ENCODE data around the gene SMIM44.
"Not testable (repeated sequence)": the region's sequence is repeated elsewhere in the genome, so short reads cannot be mapped to it uniquely, and the experiment has no call there.

Gene SMIM44

DNA sequence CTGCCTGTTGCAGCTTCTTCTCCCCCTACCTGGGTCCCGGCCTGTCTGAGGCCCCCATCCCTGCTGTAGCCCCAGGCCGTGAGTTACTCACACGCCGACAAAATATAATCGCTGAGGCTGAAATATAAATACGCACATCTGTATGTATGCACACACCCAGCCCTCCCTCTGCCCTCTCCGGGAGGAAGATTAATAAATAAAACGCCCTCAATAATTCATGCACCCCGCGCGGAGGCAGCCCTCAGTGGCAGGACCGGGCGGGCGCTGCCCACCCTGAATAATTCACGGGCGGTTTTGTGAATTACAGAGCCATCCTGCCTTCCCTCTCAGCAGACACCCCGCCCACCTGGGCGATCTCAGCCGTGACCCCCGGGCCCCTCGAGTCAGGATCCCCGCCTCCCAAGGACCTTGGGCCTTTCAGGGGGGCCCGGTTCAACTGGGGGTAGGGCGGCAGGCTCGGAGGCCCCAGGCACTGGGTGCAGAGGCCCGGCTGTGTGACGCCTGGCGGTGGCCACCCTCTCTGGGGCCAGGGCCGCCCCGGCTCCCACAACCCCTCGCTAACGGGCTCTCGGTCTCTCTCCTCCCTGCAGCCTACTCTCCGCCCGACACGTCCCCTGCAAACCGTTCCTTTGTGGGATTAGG is 27.2 kb downstream of the SMIM44 start:
- Histone ChIP-seq H3K36me3 (ENCODE audit: insufficient read depth, low read length) (peaks cover 12% of the 10 kb centered on the region; the same call in 1 of the 2 replicates), H3K27ac (ENCODE audit: low read depth, low read length) (no peak overlapping the region), H2AFZ (ENCODE audit: low read length, unreplicated experiment) (no peak overlapping the region), H3K27me3 (ENCODE audit: insufficient read depth, low read length) (no peaks in the 10 kb centered on the region), H3K4me1 (ENCODE audit: control insufficient read depth, insufficient read depth, low read length, unreplicated experiment) (peaks cover 26% of the 10 kb centered on the region), H3K79me2 (ENCODE audit: control insufficient read depth, insufficient read depth, low read length, unreplicated experiment) (peaks cover 5% of the 10 kb centered on the region), H3K4me3 (ENCODE audit: low read depth, low read length) (no peak overlapping the region)

DNA sequence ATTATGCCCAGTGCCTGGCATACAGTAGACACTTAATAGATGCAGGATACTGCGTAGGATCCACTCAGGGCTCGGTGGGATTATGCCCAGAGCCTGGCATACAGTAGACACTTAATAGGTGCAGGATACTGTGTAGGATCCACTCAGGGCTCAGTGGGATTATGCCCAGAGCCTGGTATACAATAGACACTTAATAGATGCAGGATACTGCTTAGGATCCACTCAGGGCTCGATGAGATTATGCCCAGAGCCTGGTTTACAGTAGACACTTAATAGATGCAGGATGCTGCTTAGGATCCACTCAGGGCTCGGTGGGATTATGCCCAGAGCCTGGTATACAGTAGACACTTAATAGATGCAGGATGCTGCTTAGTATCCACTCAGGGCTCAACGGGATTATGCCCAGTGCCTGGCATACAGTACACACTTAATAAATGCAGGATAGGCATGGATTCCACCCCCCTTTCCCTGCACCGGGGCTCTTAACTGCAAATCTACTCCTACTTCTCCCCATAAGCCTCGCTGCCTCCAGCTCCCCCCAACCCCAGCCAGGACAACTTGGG is 27.8 kb downstream of the SMIM44 start:
- Histone ChIP-seq H3K27ac (ENCODE audit: low read depth, low read length) (no peak overlapping the region), H3K4me1 (ENCODE audit: control insufficient read depth, insufficient read depth, low read length, unreplicated experiment) (peaks cover 28% of the 10 kb centered on the region), H3K79me2 (ENCODE audit: control insufficient read depth, insufficient read depth, low read length, unreplicated experiment) (peaks cover 5% of the 10 kb centered on the region), H3K36me3 (ENCODE audit: insufficient read depth, low read length) (peaks cover 12% of the 10 kb centered on the region; the same call in 1 of the 2 replicates), H3K27me3 (ENCODE audit: insufficient read depth, low read length) (no peaks in the 10 kb centered on the region), H2AFZ (ENCODE audit: low read length, unreplicated experiment) (no peak overlapping the region), H3K4me3 (ENCODE audit: low read depth, low read length) (no peak overlapping the region)

DNA sequence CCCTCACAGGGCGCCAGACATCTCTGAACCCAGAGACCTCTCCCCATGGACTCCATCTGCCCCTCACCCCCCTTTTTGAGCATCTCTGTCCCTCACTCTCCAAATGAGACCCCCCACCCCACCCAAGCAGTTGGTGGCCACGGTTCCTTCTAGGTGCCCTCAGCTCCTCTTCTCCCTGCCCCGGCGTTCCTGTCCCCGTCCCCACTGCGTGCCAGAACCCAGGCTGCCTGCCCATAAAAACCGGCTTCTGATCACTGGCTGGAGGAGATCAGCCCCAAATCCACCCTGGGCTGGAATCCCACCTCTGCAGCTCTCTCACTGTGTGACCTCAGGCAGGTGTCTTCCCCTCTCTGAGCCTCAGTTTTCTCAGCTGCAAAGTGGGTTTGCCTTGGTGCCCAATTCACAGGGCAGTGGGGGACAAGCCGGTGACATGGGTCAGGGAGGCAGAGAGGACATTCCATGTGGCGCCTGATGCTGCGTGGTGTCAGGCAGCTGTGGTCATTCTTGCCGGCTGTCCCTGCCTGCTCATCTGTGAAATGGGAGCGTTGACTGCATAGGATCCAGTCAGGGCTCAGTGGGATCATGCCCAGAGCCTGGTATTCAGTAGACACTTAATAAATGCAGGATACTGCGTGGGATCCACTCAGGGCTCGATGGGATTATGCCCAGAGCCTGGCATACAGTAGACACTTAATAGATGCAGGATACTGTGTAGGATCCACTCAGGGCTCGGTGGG is 28.4 kb downstream of the SMIM44 start:
- Histone ChIP-seq H3K79me2 (ENCODE audit: control insufficient read depth, insufficient read depth, low read length, unreplicated experiment) (peaks cover 5% of the 10 kb centered on the region), H3K27ac (ENCODE audit: low read depth, low read length) (no peak overlapping the region), H2AFZ (ENCODE audit: low read length, unreplicated experiment) (no peak overlapping the region), H3K4me1 (ENCODE audit: control insufficient read depth, insufficient read depth, low read length, unreplicated experiment) (peaks cover 28% of the 10 kb centered on the region), H3K4me3 (ENCODE audit: low read depth, low read length) (no peak overlapping the region), H3K36me3 (ENCODE audit: insufficient read depth, low read length) (peaks cover 12% of the 10 kb centered on the region; the same call in 1 of the 2 replicates), H3K27me3 (ENCODE audit: insufficient read depth, low read length) (no peaks in the 10 kb centered on the region)

DNA sequence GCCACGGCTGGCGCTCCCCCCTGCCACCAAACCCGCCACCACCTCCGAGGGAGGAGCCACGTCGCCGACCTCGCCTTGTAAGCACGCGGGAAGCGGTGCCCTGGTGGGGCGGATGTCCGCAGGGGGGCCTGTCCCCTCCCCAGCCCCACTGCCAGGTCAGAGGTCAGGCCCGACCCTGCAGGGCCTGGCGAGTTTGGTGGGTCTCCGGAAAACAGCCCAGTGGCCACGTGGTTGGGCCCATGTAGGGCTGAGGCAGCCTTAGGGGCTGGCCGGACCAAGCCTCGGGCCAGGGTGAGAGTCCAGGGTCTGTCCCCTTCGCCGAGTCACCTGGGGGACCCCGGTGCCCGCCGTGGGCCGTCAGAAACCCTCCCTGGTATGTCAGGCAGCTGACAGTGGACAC is 29.4 kb downstream of the SMIM44 start:
- peaks cover 19% of the 10 kb centered on the region for H3K4me1 ChIP-seq (ENCODE audit: control insufficient read depth, insufficient read depth, low read length, unreplicated experiment)
- no peaks in the 10 kb centered on the region for H3K27me3 ChIP-seq (ENCODE audit: insufficient read depth, low read length)
- peaks cover 12% of the 10 kb centered on the region; the same call in 1 of the 2 replicates for H3K36me3 ChIP-seq (ENCODE audit: insufficient read depth, low read length)
- H3K27ac ChIP-seq (ENCODE audit: low read depth, low read length) = no peak overlapping the region
- no peak overlapping the region for H2AFZ ChIP-seq (ENCODE audit: low read length, unreplicated experiment)
- H3K79me2 ChIP-seq (ENCODE audit: control insufficient read depth, insufficient read depth, low read length, unreplicated experiment) = peaks cover 5% of the 10 kb centered on the region
- no peak overlapping the region for H3K4me3 ChIP-seq (ENCODE audit: low read depth, low read length)

DNA sequence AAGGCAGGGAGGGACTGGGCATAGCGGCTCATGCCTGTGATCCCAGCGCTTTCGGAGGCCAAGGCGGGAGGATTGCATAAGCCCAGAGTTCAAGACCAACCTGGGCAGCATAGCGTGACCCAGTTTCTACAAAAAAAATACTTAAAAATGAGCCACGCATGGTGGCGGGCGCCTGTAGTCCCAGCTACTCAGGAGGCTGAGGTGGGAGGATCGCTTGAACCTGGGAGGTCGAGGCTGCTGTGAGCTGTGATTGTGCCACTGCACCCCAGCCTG is 30.4 kb downstream of the SMIM44 start:
- not testable (repeated sequence) for H3K79me2 ChIP-seq (ENCODE audit: control insufficient read depth, insufficient read depth, low read length, unreplicated experiment); H2AFZ ChIP-seq (ENCODE audit: low read length, unreplicated experiment); H3K27me3 ChIP-seq (ENCODE audit: insufficient read depth, low read length); H3K4me3 ChIP-seq (ENCODE audit: low read depth, low read length)
- Histone ChIP-seq H3K4me1 (ENCODE audit: control insufficient read depth, insufficient read depth, low read length, unreplicated experiment) (peaks cover 10% of the 10 kb centered on the region), H3K27ac (ENCODE audit: low read depth, low read length) (0 out of 2 replicates have a peak overlapping the region, but pooled peaks have one; percentile 95), H3K36me3 (ENCODE audit: insufficient read depth, low read length) (peaks cover 12% of the 10 kb centered on the region; the same call in 1 of the 2 replicates)

DNA sequence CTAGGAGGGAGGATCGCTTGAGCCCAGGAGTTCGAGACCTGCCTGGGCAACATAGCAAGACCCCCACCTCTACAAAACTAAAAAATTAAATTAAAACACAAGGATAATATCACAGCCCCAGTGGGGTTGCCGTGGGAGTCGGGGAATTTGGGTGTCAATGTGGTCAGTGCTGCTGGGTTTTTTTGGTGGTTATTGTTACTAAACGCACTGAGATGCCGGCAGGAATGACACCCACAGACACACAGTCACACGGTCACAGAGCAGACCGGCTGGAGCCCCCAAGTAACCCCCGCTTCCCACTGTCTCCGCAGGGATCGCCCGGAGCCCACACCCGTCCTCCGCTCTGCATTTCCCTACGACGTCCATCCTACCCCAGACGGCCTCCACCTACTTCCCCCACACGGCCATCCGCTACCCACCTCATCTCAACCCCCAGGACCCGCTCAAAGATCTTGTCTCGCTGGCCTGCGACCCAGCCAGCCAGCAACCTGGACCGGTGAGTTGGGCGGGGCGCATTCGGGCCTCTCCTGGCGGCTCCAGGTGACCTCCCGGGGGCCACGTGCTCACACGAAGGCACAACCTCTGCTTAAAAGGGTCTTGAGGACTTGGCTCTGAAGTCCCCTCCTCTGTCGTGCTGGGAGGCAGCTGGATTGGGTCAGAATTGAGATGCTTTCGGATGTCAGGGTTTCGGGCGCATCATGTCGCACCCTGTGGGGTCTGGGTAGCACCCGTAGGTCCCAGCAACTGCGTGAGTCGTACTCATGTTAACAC is 30.9 kb downstream of the SMIM44 start:
- peaks cover 12% of the 10 kb centered on the region; the same call in 1 of the 2 replicates for H3K36me3 ChIP-seq (ENCODE audit: insufficient read depth, low read length)
- peak overlapping the region; percentile 95; the same call in 1 of the 2 replicates for H3K27ac ChIP-seq (ENCODE audit: low read depth, low read length)
- H3K4me3 ChIP-seq (ENCODE audit: low read depth, low read length) = no peak overlapping the region
- peaks cover 5% of the 10 kb centered on the region for H3K79me2 ChIP-seq (ENCODE audit: control insufficient read depth, insufficient read depth, low read length, unreplicated experiment)
- H3K4me1 ChIP-seq (ENCODE audit: control insufficient read depth, insufficient read depth, low read length, unreplicated experiment) = peaks cover 8% of the 10 kb centered on the region
- H3K27me3 ChIP-seq (ENCODE audit: insufficient read depth, low read length) = no peaks in the 10 kb centered on the region
- H2AFZ ChIP-seq (ENCODE audit: low read length, unreplicated experiment) = no peak overlapping the region

DNA sequence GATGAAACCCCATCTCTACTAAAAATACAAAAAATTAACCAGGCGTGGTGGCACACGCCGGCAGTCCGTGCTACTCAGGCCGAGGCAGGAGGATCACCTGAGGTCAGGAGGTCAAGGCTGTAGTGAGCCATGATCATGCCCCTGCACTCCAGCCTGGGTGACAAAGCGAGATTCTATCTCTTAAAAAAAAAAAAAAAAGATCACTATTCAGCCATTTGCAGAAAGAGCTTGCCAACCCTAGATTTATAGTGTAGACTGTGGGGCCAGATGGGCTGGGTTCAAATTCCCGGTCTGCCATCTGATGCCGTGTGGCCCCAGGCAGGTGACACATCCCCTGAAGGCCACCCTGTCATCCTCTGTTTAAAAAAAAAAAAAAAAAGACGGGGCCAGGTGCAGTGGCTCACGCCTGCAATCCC is 31.8 kb downstream of the SMIM44 start:
- peaks cover 5% of the 10 kb centered on the region for H3K79me2 ChIP-seq (ENCODE audit: control insufficient read depth, insufficient read depth, low read length, unreplicated experiment)
- H3K4me3 ChIP-seq (ENCODE audit: low read depth, low read length) = no peak overlapping the region
- peaks cover 12% of the 10 kb centered on the region; the same call in 1 of the 2 replicates for H3K36me3 ChIP-seq (ENCODE audit: insufficient read depth, low read length)
- no peaks in the 10 kb centered on the region for H3K27me3 ChIP-seq (ENCODE audit: insufficient read depth, low read length)
- no peak overlapping the region for H2AFZ ChIP-seq (ENCODE audit: low read length, unreplicated experiment)
- peaks cover 8% of the 10 kb centered on the region for H3K4me1 ChIP-seq (ENCODE audit: control insufficient read depth, insufficient read depth, low read length, unreplicated experiment)
- H3K27ac ChIP-seq (ENCODE audit: low read depth, low read length) = peak overlapping the region; percentile 95

DNA sequence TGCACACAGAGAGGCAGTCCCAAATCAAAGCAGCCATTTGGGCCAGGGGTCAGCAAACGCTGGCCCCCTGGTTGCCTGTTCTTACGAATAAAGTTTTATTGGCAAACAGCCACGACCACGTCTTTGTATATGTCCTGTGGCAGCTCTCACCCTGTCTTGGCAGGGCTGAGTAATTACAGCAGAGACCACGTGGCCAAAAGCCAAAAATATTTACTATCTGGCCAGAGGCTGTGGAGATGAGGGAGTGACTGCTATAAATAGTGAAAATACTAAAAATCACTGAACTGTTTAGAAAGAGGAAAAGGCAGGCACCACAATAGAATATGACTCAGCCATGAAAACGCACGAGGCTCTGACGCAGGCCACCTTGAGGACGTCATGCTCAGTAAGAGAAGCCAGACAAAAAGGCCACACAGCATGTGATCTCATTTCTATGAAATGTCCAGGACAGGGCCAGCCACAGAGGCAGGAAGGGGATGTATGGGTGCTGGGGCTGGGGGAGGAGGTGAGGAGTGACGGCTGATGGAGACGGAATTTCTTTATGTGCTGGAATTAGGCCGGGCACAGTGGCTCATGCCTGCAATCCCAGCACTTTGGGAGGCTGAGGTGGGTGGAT is 32.3 kb downstream of the SMIM44 start:
- Histone ChIP-seq H3K79me2 (ENCODE audit: control insufficient read depth, insufficient read depth, low read length, unreplicated experiment) (peaks cover 5% of the 10 kb centered on the region), H2AFZ (ENCODE audit: low read length, unreplicated experiment) (no peak overlapping the region), H3K36me3 (ENCODE audit: insufficient read depth, low read length) (peaks cover 16% of the 10 kb centered on the region; the same call in 1 of the 2 replicates), H3K27me3 (ENCODE audit: insufficient read depth, low read length) (no peaks in the 10 kb centered on the region), H3K27ac (ENCODE audit: low read depth, low read length) (peak overlapping the region; percentile 95), H3K4me3 (ENCODE audit: low read depth, low read length) (no peak overlapping the region), H3K4me1 (ENCODE audit: control insufficient read depth, insufficient read depth, low read length, unreplicated experiment) (peaks cover 8% of the 10 kb centered on the region)

DNA sequence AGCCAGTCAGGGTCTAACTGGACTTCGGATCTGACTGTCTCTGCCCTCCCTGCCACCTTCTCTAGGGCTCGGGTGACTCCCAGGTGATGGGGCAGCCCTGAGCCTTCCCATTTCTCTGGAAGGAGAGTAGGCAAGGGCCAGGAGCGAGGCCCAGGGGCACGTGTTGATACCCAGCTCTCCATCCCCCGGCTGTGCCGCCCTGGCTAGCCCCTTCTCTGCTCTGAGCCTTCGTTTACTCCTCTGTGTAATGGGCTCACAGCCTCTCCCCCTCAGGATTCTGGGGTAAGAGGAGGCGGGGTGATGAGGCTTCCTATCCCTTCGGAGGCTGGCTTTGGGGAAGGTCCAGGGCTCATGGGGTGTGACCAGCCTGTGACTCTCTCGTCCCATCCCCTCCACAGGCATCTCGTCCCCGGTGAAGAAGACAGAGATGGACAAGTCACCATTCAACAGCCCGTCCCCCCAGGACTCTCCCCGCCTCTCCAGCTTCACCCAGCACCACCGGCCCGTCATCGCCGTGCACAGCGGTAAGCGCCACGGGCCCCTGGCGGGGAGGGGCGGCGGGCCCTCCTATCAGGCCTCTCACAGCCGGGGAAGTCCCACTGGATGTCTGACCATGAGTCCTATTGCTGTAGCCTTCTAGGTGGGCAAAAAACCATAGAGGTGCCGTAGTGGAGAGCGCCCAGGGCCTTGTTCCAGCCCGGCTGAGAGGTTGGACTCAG is 34.5 kb downstream of the SMIM44 start:
- Histone ChIP-seq H3K36me3 (ENCODE audit: insufficient read depth, low read length) (peaks cover 12% of the 10 kb centered on the region; the same call in 1 of the 2 replicates), H3K79me2 (ENCODE audit: control insufficient read depth, insufficient read depth, low read length, unreplicated experiment) (peaks cover 7% of the 10 kb centered on the region), H3K4me3 (ENCODE audit: low read depth, low read length) (no peak overlapping the region), H3K27me3 (ENCODE audit: insufficient read depth, low read length) (no peaks in the 10 kb centered on the region), H2AFZ (ENCODE audit: low read length, unreplicated experiment) (no peak overlapping the region), H3K4me1 (ENCODE audit: control insufficient read depth, insufficient read depth, low read length, unreplicated experiment) (peaks cover 8% of the 10 kb centered on the region), H3K27ac (ENCODE audit: low read depth, low read length) (no peak overlapping the region)

DNA sequence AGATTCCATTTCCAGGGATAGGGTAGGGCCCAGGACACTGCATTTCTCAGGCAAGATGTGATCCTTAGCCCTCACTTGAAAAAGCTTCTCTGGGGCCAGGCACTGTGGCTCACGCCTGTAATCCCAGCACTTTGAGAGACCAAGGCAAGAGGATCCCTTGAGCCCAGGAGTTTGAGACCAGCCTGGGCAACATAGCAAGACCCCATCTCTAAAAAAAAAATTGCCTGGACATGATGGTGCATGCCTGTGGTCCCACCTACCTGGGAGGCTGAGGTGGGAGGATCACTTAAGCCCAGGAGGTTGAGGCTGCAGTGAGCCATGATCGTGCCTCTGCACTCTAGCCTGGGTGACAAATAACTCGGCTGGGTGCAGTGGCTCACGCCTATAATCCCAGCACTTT is 36.6 kb downstream of the SMIM44 start:
- H3K4me3 ChIP-seq (ENCODE audit: low read depth, low read length); H3K4me1 ChIP-seq (ENCODE audit: control insufficient read depth, insufficient read depth, low read length, unreplicated experiment); H3K27ac ChIP-seq (ENCODE audit: low read depth, low read length); H2AFZ ChIP-seq (ENCODE audit: low read length, unreplicated experiment); H3K36me3 ChIP-seq (ENCODE audit: insufficient read depth, low read length); H3K79me2 ChIP-seq (ENCODE audit: control insufficient read depth, insufficient read depth, low read length, unreplicated experiment); H3K27me3 ChIP-seq (ENCODE audit: insufficient read depth, low read length): not testable (repeated sequence)

Data from ACC112 (cell line).